H9 (cell line): ENCODE measurements around the gene TLR10. TPM values are rescaled to one million over a fixed set of nuclear protein-coding genes. Genes with fewer than 3 reads are reported as not detected.

Experiments used
- DNase-seq: peaks from one replicate; pipeline ENCODE4 v3.0.0-alpha.2; 2017
- H2AFZ ChIP-seq: one replicate; pipeline ENCODE4 v1.6.1; 2013; ENCODE audit warnings: mild to moderate bottlenecking, low read length, control low read depth, moderate library complexity
- H2AK5ac ChIP-seq: 2 replicates; pipeline ENCODE4 v1.6.1; 2013; ENCODE audit warnings: low read length, control low read depth, mixed read lengths; ENCODE audit not compliant: insufficient read length
- H2BK120ac ChIP-seq: one replicate; pipeline ENCODE4 v1.6.1; 2013; ENCODE audit warnings: low read depth, mild to moderate bottlenecking, low read length, control low read depth, inconsistent platforms; ENCODE audit not compliant: poor library complexity, severe bottlenecking
- H2BK12ac ChIP-seq: 2 replicates; pipeline ENCODE4 v1.6.1; 2013; ENCODE audit warnings: low read length, control low read depth, mixed read lengths, low read depth; ENCODE audit not compliant: insufficient read length
- H2BK15ac ChIP-seq: 2 replicates; pipeline ENCODE4 v1.6.1; 2013; ENCODE audit warnings: low read depth, low read length, control low read depth
- H2BK20ac ChIP-seq: one replicate; pipeline ENCODE4 v1.6.1; 2013; ENCODE audit warnings: low read depth, mild to moderate bottlenecking, low read length, control low read depth, inconsistent platforms; ENCODE audit not compliant: poor library complexity, severe bottlenecking
- H2BK5ac ChIP-seq: 2 replicates; pipeline ENCODE4 v1.6.1; 2013; ENCODE audit warnings: low read length, control low read depth, mixed read lengths; ENCODE audit not compliant: insufficient read length
- H3K14ac ChIP-seq: 2 replicates; pipeline ENCODE4 v1.6.1; 2013; ENCODE audit warnings: low read length, control low read depth; ENCODE audit not compliant: insufficient read depth
- H3K18ac ChIP-seq: 2 replicates; pipeline ENCODE4 v1.6.1; 2013; ENCODE audit warnings: low read depth, mild to moderate bottlenecking, mixed read lengths, low read length, control low read depth; ENCODE audit not compliant: insufficient read length
- H3K23ac ChIP-seq: 2 replicates; pipeline ENCODE4 v1.6.1; 2013; ENCODE audit warnings: low read length, control low read depth, mixed read lengths, low read depth; ENCODE audit not compliant: insufficient read length
- H3K23me2 ChIP-seq: 2 replicates; pipeline ENCODE4 v1.6.1; 2013; ENCODE audit warnings: low read depth, mild to moderate bottlenecking, mixed read lengths, low read length, control low read depth; ENCODE audit not compliant: insufficient read length, poor library complexity, severe bottlenecking
- H3K27ac ChIP-seq: 2 replicates; pipeline ENCODE4 v1.5.1; 2013; ENCODE audit warnings: low read length, control low read depth, mixed read lengths, low read depth; ENCODE audit not compliant: insufficient read length
- H3K27me3 ChIP-seq: 2 replicates; pipeline ENCODE4 v1.6.1; 2013; ENCODE audit warnings: low read length, control low read depth, inconsistent platforms; ENCODE audit not compliant: insufficient read depth
- H3K4ac ChIP-seq: 2 replicates; pipeline ENCODE4 v1.6.1; 2013; ENCODE audit warnings: low read depth, mild to moderate bottlenecking, control low read depth, inconsistent platforms, low read length, moderate library complexity
- H3K4me1 ChIP-seq: 2 replicates; pipeline ENCODE4 v1.6.1; 2013; ENCODE audit warnings: low read length, control low read depth, inconsistent platforms; ENCODE audit not compliant: insufficient read depth
- H3K4me2 ChIP-seq: 2 replicates; pipeline ENCODE4 v1.6.1; 2013; ENCODE audit warnings: low read length, control low read depth, mixed read lengths; ENCODE audit not compliant: insufficient read length, insufficient read depth
- H3K56ac ChIP-seq: 2 replicates; pipeline ENCODE4 v1.6.1; 2013; ENCODE audit warnings: low read depth, mild to moderate bottlenecking, mixed read lengths, low read length, control low read depth; ENCODE audit not compliant: insufficient read length
- H3K79me1 ChIP-seq: 2 replicates; pipeline ENCODE4 v1.6.1; 2013; ENCODE audit warnings: low read depth, mild to moderate bottlenecking, moderate library complexity, low read length, control low read depth, inconsistent platforms; ENCODE audit not compliant: insufficient read depth, poor library complexity, severe bottlenecking
- H3K79me2 ChIP-seq: 2 replicates; pipeline ENCODE4 v1.6.1; 2013; ENCODE audit warnings: low read length, control low read depth, inconsistent platforms; ENCODE audit not compliant: insufficient read depth
- H3K9ac ChIP-seq: 2 replicates; pipeline ENCODE4 v1.6.1; 2013; ENCODE audit warnings: low read length, control low read depth, mixed read lengths; ENCODE audit not compliant: insufficient read length; ENCODE audit errors: extremely low read depth
- H3K9me3 ChIP-seq: one replicate; pipeline ENCODE4 v1.6.1; 2013; ENCODE audit warnings: low read depth, low read length, inconsistent platforms; ENCODE audit not compliant: control insufficient read depth
- H3T11ph ChIP-seq: one replicate; pipeline ENCODE4 v1.6.1; 2013; ENCODE audit warnings: mild to moderate bottlenecking, low read length, control low read depth, inconsistent platforms
- H4K20me1 ChIP-seq: one replicate; pipeline ENCODE4 v1.6.1; 2013; ENCODE audit not compliant: control insufficient read depth, insufficient read length, insufficient read depth
- H4K5ac ChIP-seq: 2 replicates; pipeline ENCODE4 v1.6.1; 2013; ENCODE audit warnings: low read depth, mild to moderate bottlenecking, mixed read lengths, low read length, control low read depth; ENCODE audit not compliant: insufficient read length
- H4K8ac ChIP-seq: replicated peaks from 2 replicates; pipeline ENCODE4 v1.6.1; 2013; ENCODE audit warnings: low read length, control low read depth, mixed read lengths, low read depth; ENCODE audit not compliant: insufficient read length
- H4K91ac ChIP-seq: 2 replicates; pipeline ENCODE4 v1.6.1; 2013; ENCODE audit warnings: low read depth, mild to moderate bottlenecking, moderate library complexity, mixed read lengths, low read length, control low read depth; ENCODE audit not compliant: insufficient read length
- H3K27ac Mint-ChIP-seq, 3 experiments: 2 replicates in 2 of 3; 3 replicates in 1 of 3; pipeline ENCODE4 v1.8.0; 2020 to 2021; ENCODE audit warnings: mixed read lengths in 3 of 3, mild to moderate bottlenecking in 1 of 3, moderate library complexity in 1 of 3
- H3K27me3 Mint-ChIP-seq: 2 replicates; pipeline ENCODE4 v1.8.0; 2021; ENCODE audit warnings: low read depth, mild to moderate bottlenecking, moderate library complexity, mixed read lengths
- H3K36me3 Mint-ChIP-seq, 3 experiments: 2 replicates in 2 of 3; 3 replicates in 1 of 3; pipeline ENCODE4 v1.8.0; 2020 to 2021; ENCODE audit warnings: low read depth in 3 of 3, mixed read lengths in 3 of 3; ENCODE audit not compliant: insufficient read depth in 1 of 3
- H3K4me1 Mint-ChIP-seq, 2 experiments: 2 replicates each; pipeline ENCODE4 v1.8.0; 2020; ENCODE audit warnings: mixed read lengths in 2 of 2
- H3K4me3 Mint-ChIP-seq, 2 experiments: 2 replicates in 1 of 2; 3 replicates in 1 of 2; pipeline ENCODE4 v1.8.0; 2020 to 2021; ENCODE audit warnings: mild to moderate bottlenecking in 2 of 2, mixed read lengths in 2 of 2, moderate library complexity in 1 of 2
- H3K9me3 Mint-ChIP-seq, 2 experiments: 2 replicates in 1 of 2; 3 replicates in 1 of 2; pipeline ENCODE4 v1.8.0; 2020; ENCODE audit warnings: mild to moderate bottlenecking in 2 of 2, mixed read lengths in 2 of 2, moderate library complexity in 1 of 2
- CTCF ChIP-seq: fragments of 200-600 bp; sonication (generic); conservative IDR thresholded peaks from 3 replicates; pipeline ENCODE4 v1.8.0; 2021; ENCODE audit warnings: antibody characterized with exemption, mild to moderate bottlenecking
- WGBS: extraction: QIAGEN DNeasy Blood & Tissue Kit; methylation state at CpG from one replicate; pipeline ENCODE4 v1.1.7; 2013; ENCODE audit warnings: missing lambda C conversion rate, low lambda C conversion rate, mixed read lengths; ENCODE audit not compliant: insufficient read length; ENCODE audit errors: extremely low coverage; 5-methylcytosine and 5-hydroxymethylcytosine counted together
- total RNA-seq: library from RNA; stranded (reverse); gene quantifications from 2 replicates; pipeline ENCODE4 v1.2.1, GENCODE V29; 2021

TLR10 gene
- total RNA-seq, 1 experiment from 2014 or later = not detected

- Histone ChIP-seq H2BK5ac (no peak overlapping the region), H2AK5ac (no peak overlapping the region), H3K27ac (no peak overlapping the region), H3K4me2 (no peak overlapping the region), H4K5ac (no peak overlapping the region), H4K8ac (no peak overlapping the region), H3T11ph (no peak overlapping the region), H2BK120ac (no peak overlapping the region), H2AFZ (no peak overlapping the region), H3K4me1 (peaks cover 6% of the 10 kb centered on the region; the same call in 1 of the 2 replicates), H2BK12ac (no peak overlapping the region), H3K27me3 (no peaks in the 10 kb centered on the region), H3K4ac (no peak overlapping the region), H3K79me1 (no peaks in the 10 kb centered on the region), H3K9ac (no peak overlapping the region), H3K23ac (no peak overlapping the region), H3K9me3 (no peaks in the 10 kb centered on the region), H3K23me2 (no peaks in the 10 kb centered on the region), H4K20me1 (no peaks in the 10 kb centered on the region), H3K56ac (no peak overlapping the region), H3K14ac (no peak overlapping the region), H2BK20ac (no peak overlapping the region), H3K18ac (no peak overlapping the region), H2BK15ac (no peak overlapping the region), H4K91ac (no peak overlapping the region), H3K79me2 (no peaks in the 10 kb centered on the region)
- Mint-ChIP-seq H3K27ac (no peak overlapping the region), H3K4me1 (peaks cover 0 to 5% of the 10 kb centered on the region in 2 experiments; a peak in 2 of 4 replicates), H3K27me3 (peaks cover 3% of the 10 kb centered on the region; the same call in 1 of the 2 replicates), H3K4me3 (no peak overlapping the region), H3K9me3 (peaks cover 16 to 21% of the 10 kb centered on the region in 2 experiments), H3K36me3 (peaks cover 8 to 17% (median 8%) of the 10 kb centered on the region in 3 experiments; a peak in 6 of 7 replicates)
- no peak for TF ChIP-seq CTCF
- no CpG with 5 or more reads among the region's 4 CpGs for WGBS
- DNase-seq = no peak
Observed at GRCh38 chr4:38749336-38749735, 33.5 kb downstream of the TLR10 start.
